ENCODE results near the gene SPTLC2.
"Not testable (repeated sequence)": the region's sequence is repeated elsewhere in the genome, so short reads cannot be mapped to it uniquely, and the experiment has no call there.

Gene SPTLC2

DNA sequence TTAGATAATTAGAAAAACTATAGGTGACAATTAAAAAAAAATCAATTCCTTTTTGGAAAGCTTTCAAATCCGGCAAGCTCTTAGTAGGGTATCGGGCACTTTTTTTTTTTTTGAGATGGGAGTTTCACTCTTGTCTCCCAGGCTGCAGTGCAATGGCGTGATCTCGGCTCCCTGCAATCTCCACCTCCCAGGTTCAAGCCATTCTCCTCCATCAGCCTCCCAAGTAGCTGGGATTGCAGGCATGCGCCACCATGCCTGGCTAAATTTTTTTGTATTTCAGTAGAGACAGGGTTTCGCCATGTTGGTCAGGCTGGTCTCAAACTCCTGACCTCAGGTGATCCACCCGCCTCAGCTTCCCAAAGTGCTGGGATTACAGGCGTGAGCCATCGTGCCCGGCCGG, 71.3 kb downstream of the SPTLC2 start:
- not testable (repeated sequence) for H3K9ac ChIP-seq (ENCODE audit: low read length); H3K27ac ChIP-seq (ENCODE audit: low read depth, low read length); H3K27me3 ChIP-seq (ENCODE audit: control insufficient read depth, insufficient read depth, low read length); H3K4me1 ChIP-seq (ENCODE audit: control insufficient read depth, insufficient read depth, low read length); H3K9me3 ChIP-seq (ENCODE audit: control insufficient read depth, insufficient read depth, low read depth, low read length); H3K4me3 ChIP-seq (ENCODE audit: low read depth, low read length)
- H3K36me3 ChIP-seq (ENCODE audit: control insufficient read depth, insufficient read depth, low read length), result peaks cover 38% of the 10 kb centered on the region

GRCh38 chr14:77544571-77544970, 71.9 kb downstream of the SPTLC2 start:
- Histone ChIP-seq H3K9ac (ENCODE audit: low read length) (no peak overlapping the region), H3K4me1 (ENCODE audit: control insufficient read depth, insufficient read depth, low read length) (no peaks in the 10 kb centered on the region; the same call in 1 of the 2 replicates), H3K27ac (ENCODE audit: low read depth, low read length) (no peak overlapping the region), H3K36me3 (ENCODE audit: control insufficient read depth, insufficient read depth, low read length) (peaks cover 32% of the 10 kb centered on the region), H3K4me3 (ENCODE audit: low read depth, low read length) (no peak overlapping the region), H3K27me3 (ENCODE audit: control insufficient read depth, insufficient read depth, low read length) (no peaks in the 10 kb centered on the region), H3K9me3 (ENCODE audit: control insufficient read depth, insufficient read depth, low read depth, low read length) (no peaks in the 10 kb centered on the region)

GRCh38 chr14:77543637-77544334, 72.7 kb downstream of the SPTLC2 start:
- Histone ChIP-seq H3K27ac (ENCODE audit: low read depth, low read length) (no peak overlapping the region), H3K4me1 (ENCODE audit: control insufficient read depth, insufficient read depth, low read length) (no peaks in the 10 kb centered on the region; the same call in 1 of the 2 replicates), H3K36me3 (ENCODE audit: control insufficient read depth, insufficient read depth, low read length) (peaks cover 24% of the 10 kb centered on the region), H3K9ac (ENCODE audit: low read length) (no peak overlapping the region), H3K27me3 (ENCODE audit: control insufficient read depth, insufficient read depth, low read length) (no peaks in the 10 kb centered on the region), H3K9me3 (ENCODE audit: control insufficient read depth, insufficient read depth, low read depth, low read length) (no peaks in the 10 kb centered on the region), H3K4me3 (ENCODE audit: low read depth, low read length) (no peak overlapping the region)

GRCh38 chr14:77543240-77543551, 73.2 kb downstream of the SPTLC2 start:
- no peaks in the 10 kb centered on the region; the same call in 1 of the 2 replicates for H3K4me1 ChIP-seq (ENCODE audit: control insufficient read depth, insufficient read depth, low read length)
- no peak overlapping the region for H3K9ac ChIP-seq (ENCODE audit: low read length)
- H3K4me3 ChIP-seq (ENCODE audit: low read depth, low read length), result no peak overlapping the region
- no peak overlapping the region for H3K27ac ChIP-seq (ENCODE audit: low read depth, low read length)
- no peaks in the 10 kb centered on the region for H3K9me3 ChIP-seq (ENCODE audit: control insufficient read depth, insufficient read depth, low read depth, low read length)
- H3K36me3 ChIP-seq (ENCODE audit: control insufficient read depth, insufficient read depth, low read length), result peaks cover 18% of the 10 kb centered on the region
- no peaks in the 10 kb centered on the region for H3K27me3 ChIP-seq (ENCODE audit: control insufficient read depth, insufficient read depth, low read length)

DNA sequence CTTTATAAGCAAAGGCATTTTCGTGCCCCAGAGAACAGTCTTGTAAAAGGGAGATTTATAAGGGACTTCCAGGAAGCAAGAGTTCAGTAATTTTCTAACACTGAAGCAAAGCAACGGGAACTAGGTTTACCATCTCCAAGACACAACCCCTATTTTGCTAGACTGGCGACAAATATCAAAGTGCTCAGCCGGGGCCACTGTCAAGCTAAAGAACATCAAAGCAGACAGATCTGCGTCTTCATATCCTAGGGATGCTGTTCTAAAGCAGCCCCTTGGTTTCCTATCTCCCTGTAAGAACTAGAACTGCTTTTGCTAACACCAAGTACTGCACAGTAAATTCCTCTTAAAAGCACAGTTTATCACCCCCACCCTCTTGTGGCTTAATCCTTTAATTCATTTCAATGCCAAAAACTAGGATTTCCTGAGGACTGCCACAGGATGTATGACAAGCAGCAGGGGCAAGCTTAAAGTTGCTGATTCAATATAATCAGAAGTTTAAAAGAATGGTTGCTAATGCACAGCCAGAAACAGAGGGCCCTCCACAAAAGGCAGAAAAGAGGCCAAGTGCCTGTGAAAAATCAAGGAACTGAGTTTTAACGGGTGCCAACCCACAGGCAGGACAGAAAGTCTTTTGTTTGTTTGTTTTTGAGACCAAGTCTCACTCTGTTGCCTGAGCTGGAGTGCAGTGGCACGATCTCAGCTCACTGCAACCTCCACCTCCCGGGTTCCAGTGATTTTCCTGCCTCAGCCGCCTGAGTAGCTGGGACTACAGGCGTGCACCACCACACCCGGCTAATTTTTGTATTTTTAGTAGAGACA, 73.8 kb downstream of the SPTLC2 start:
- Histone ChIP-seq H3K4me1 (ENCODE audit: control insufficient read depth, insufficient read depth, low read length) (no peaks in the 10 kb centered on the region; the same call in 1 of the 2 replicates), H3K9me3 (ENCODE audit: control insufficient read depth, insufficient read depth, low read depth, low read length) (no peaks in the 10 kb centered on the region), H3K36me3 (ENCODE audit: control insufficient read depth, insufficient read depth, low read length) (peaks cover 14% of the 10 kb centered on the region), H3K27ac (ENCODE audit: low read depth, low read length) (peak overlapping the region; percentile 30; the same call in 1 of the 2 replicates), H3K4me3 (ENCODE audit: low read depth, low read length) (no peak overlapping the region), H3K27me3 (ENCODE audit: control insufficient read depth, insufficient read depth, low read length) (no peaks in the 10 kb centered on the region), H3K9ac (ENCODE audit: low read length) (no peak overlapping the region)

DNA sequence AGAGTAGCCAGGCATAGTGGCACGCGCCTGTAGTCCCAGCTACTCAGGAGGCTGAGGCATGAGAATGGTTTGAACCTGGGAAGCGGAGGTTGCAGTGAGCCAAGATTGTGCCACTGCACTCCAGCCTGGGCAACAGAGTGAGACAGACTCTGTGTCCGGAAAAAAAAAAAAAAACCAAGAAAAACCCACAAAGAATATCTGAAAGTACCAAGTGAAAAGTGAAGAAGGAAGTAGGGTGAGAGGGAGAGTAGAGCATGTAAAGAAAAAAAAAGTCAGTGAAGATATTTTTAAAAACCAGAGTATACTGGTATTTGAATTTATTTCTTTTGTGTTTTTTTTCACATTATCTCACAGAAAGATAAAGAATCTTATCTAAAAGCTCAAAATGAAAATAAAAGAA, 74.5 kb downstream of the SPTLC2 start:
- Histone ChIP-seq H3K36me3 (ENCODE audit: control insufficient read depth, insufficient read depth, low read length) (0 out of 2 replicates have a peak, but pooled peaks cover 8% of the 10 kb centered on the region), H3K9me3 (ENCODE audit: control insufficient read depth, insufficient read depth, low read depth, low read length) (no peaks in the 10 kb centered on the region), H3K27ac (ENCODE audit: low read depth, low read length) (no peak overlapping the region), H3K27me3 (ENCODE audit: control insufficient read depth, insufficient read depth, low read length) (no peaks in the 10 kb centered on the region), H3K4me1 (ENCODE audit: control insufficient read depth, insufficient read depth, low read length) (no peaks in the 10 kb centered on the region; the same call in 1 of the 2 replicates), H3K4me3 (ENCODE audit: low read depth, low read length) (no peak overlapping the region), H3K9ac (ENCODE audit: low read length) (no peak overlapping the region)

GRCh38 chr14:77536951-77537350, 79.5 kb downstream of the SPTLC2 start:
- not testable (repeated sequence) for H3K4me1 ChIP-seq (ENCODE audit: control insufficient read depth, insufficient read depth, low read length); H3K27me3 ChIP-seq (ENCODE audit: control insufficient read depth, insufficient read depth, low read length); H3K27ac ChIP-seq (ENCODE audit: low read depth, low read length); H3K9me3 ChIP-seq (ENCODE audit: control insufficient read depth, insufficient read depth, low read depth, low read length); H3K9ac ChIP-seq (ENCODE audit: low read length); H3K4me3 ChIP-seq (ENCODE audit: low read depth, low read length); H3K36me3 ChIP-seq (ENCODE audit: control insufficient read depth, insufficient read depth, low read length)

GRCh38 chr14:77531071-77531470, 85.4 kb downstream of the SPTLC2 start:
- no peaks in the 10 kb centered on the region for H3K4me1 ChIP-seq (ENCODE audit: control insufficient read depth, insufficient read depth, low read length)
- H3K36me3 ChIP-seq (ENCODE audit: control insufficient read depth, insufficient read depth, low read length), result no peaks in the 10 kb centered on the region
- H3K9me3 ChIP-seq (ENCODE audit: control insufficient read depth, insufficient read depth, low read depth, low read length), result no peaks in the 10 kb centered on the region
- no peaks in the 10 kb centered on the region for H3K27me3 ChIP-seq (ENCODE audit: control insufficient read depth, insufficient read depth, low read length)
- H3K27ac ChIP-seq (ENCODE audit: low read depth, low read length), result no peak overlapping the region
- H3K4me3 ChIP-seq (ENCODE audit: low read depth, low read length), result no peak overlapping the region
- H3K9ac ChIP-seq (ENCODE audit: low read length), result no peak overlapping the region

- no peaks in the 10 kb centered on the region for H3K4me1 ChIP-seq (ENCODE audit: control insufficient read depth, insufficient read depth, low read length)
- no peaks in the 10 kb centered on the region for H3K27me3 ChIP-seq (ENCODE audit: control insufficient read depth, insufficient read depth, low read length)
- no peak overlapping the region for H3K9ac ChIP-seq (ENCODE audit: low read length)
- H3K4me3 ChIP-seq (ENCODE audit: low read depth, low read length), result no peak overlapping the region
- H3K9me3 ChIP-seq (ENCODE audit: control insufficient read depth, insufficient read depth, low read depth, low read length), result no peaks in the 10 kb centered on the region
- no peaks in the 10 kb centered on the region for H3K36me3 ChIP-seq (ENCODE audit: control insufficient read depth, insufficient read depth, low read length)
- H3K27ac ChIP-seq (ENCODE audit: low read depth, low read length), result no peak overlapping the region
These were observed 86.5 kb downstream of the SPTLC2 start for GRCh38 chr14:77529963-77530362.

- Histone ChIP-seq H3K4me1 (ENCODE audit: control insufficient read depth, insufficient read depth, low read length) (no peaks in the 10 kb centered on the region), H3K27me3 (ENCODE audit: control insufficient read depth, insufficient read depth, low read length) (no peaks in the 10 kb centered on the region), H3K4me3 (ENCODE audit: low read depth, low read length) (no peak overlapping the region), H3K36me3 (ENCODE audit: control insufficient read depth, insufficient read depth, low read length) (no peaks in the 10 kb centered on the region), H3K27ac (ENCODE audit: low read depth, low read length) (no peak overlapping the region), H3K9me3 (ENCODE audit: control insufficient read depth, insufficient read depth, low read depth, low read length) (no peaks in the 10 kb centered on the region), H3K9ac (ENCODE audit: low read length) (no peak overlapping the region)
These were observed 87.2 kb downstream of the SPTLC2 start for GRCh38 chr14:77529213-77529612.

GRCh38 chr14:77528701-77529100, 87.7 kb downstream of the SPTLC2 start:
- H3K9me3 ChIP-seq (ENCODE audit: control insufficient read depth, insufficient read depth, low read depth, low read length); H3K4me3 ChIP-seq (ENCODE audit: low read depth, low read length); H3K9ac ChIP-seq (ENCODE audit: low read length); H3K27me3 ChIP-seq (ENCODE audit: control insufficient read depth, insufficient read depth, low read length); H3K36me3 ChIP-seq (ENCODE audit: control insufficient read depth, insufficient read depth, low read length); H3K27ac ChIP-seq (ENCODE audit: low read depth, low read length); H3K4me1 ChIP-seq (ENCODE audit: control insufficient read depth, insufficient read depth, low read length): not testable (repeated sequence)
